Measurements from ENCODE around the gene RELB.

DNA sequence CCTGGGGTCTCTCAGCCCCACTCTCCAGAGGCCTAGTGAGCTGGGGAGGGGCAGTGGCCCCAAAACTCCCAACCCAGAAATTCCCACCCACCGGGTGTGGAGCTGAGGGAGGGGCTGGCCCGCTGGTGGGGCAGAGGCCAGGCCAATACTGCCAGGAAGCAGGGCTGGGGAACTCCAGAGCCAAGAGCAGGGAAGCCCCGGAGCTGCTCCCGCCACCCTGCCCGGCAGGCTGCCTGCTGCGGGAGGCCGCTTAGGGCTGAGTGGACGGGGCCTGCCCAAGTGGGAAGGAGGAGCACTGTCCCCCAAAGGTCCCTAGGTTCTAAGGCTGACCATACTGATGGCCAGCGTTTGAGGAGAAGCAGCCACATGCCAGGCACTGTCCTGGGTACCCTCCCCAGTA lies 13.0 kb upstream of the RELB start:
- TF ChIP-seq ZNF565 (CRISPR knock-in tag; conservative IDR thresholded peaks at IDR 0.05; ENCODE audit: low read depth) (no peak), ISL1 (CRISPR knock-in tag; IDR thresholded peaks at IDR 0.05) (no peak), RARB (CRISPR knock-in tag; IDR thresholded peaks at IDR 0.05) (no peak), ZFP30 (CRISPR knock-in tag; IDR thresholded peaks at IDR 0.05) (no peak), TCF4 (CRISPR knock-in tag; IDR thresholded peaks at IDR 0.05; ENCODE audit: borderline replicate concordance) (no peak)
- TF ChIP-seq, protein P1, sequence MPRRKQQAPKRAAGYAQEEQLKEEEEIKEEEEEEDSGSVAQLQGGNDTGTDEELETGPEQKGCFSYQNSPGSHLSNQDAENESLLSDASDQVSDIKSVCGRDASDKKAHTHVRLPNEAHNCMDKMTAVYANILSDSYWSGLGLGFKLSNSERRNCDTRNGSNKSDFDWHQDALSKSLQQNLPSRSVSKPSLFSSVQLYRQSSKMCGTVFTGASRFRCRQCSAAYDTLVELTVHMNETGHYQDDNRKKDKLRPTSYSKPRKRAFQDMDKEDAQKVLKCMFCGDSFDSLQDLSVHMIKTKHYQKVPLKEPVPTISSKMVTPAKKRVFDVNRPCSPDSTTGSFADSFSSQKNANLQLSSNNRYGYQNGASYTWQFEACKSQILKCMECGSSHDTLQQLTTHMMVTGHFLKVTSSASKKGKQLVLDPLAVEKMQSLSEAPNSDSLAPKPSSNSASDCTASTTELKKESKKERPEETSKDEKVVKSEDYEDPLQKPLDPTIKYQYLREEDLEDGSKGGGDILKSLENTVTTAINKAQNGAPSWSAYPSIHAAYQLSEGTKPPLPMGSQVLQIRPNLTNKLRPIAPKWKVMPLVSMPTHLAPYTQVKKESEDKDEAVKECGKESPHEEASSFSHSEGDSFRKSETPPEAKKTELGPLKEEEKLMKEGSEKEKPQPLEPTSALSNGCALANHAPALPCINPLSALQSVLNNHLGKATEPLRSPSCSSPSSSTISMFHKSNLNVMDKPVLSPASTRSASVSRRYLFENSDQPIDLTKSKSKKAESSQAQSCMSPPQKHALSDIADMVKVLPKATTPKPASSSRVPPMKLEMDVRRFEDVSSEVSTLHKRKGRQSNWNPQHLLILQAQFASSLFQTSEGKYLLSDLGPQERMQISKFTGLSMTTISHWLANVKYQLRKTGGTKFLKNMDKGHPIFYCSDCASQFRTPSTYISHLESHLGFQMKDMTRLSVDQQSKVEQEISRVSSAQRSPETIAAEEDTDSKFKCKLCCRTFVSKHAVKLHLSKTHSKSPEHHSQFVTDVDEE (CRISPR knock-in tag; IDR thresholded peaks at IDR 0.05), result no peak

Data from SK-N-SH treated with all-trans-retinoic acid at 6 μM for 48 hours (cell line).